CD1c-positive myeloid dendritic cell (primary cell): Measurements from ENCODE around the gene CD180.
A peak's percentile ranks its signal among the peaks of the same experiment; 100 is the strongest.

Experiments
- DNase-seq: peaks from one replicate; pipeline ENCODE4 v3.0.0-alpha.2; 2016; ENCODE audit errors: extremely low spot score

The CD180 gene

GRCh38 chr5:67160985-67161384, 35.6 kb downstream of the CD180 start:
- DNase-seq: no peak

GRCh38 chr5:67160272-67160671, 36.3 kb downstream of the CD180 start:
- no peak for DNase-seq

DNA sequence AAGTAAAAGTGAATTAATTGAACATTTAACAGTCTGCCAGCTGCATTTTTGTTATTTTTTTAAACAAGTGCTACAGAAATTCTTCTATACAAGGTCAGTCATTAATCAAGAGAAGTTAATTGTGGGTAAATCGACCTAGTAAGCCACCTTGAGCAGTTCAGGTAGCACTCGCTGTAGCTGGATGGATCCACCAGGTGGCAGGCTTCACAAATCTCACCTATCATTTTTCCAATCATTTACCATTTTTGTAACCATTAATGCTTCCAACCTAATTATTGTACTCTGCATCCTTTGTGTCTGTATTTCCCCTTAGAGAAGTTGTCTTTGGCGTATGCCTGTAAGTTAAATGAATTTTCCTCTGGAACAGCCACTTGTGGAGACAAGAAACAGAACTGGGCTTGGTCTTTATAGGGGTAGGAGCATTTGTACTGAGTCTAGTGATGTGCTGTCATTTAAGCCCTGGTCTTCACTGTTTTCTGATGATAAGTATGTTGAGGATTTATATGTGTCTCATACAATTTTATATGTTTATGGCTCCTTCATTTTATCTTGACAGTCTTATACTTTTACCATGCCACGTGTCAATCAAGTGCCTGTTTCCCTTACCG, 39.5 kb downstream of the CD180 start:
- peak; percentile 56 for DNase-seq

GRCh38 chr5:67154556-67155206, 41.9 kb downstream of the CD180 start:
- DNase-seq: no peak

GRCh38 chr5:67153292-67153691, 43.3 kb downstream of the CD180 start:
- no peak for DNase-seq

GRCh38 chr5:67152400-67152799, 44.2 kb downstream of the CD180 start:
- no peak for DNase-seq

GRCh38 chr5:67149951-67150523, 46.6 kb downstream of the CD180 start:
- DNase-seq: no peak

GRCh38 chr5:67149057-67149950, 47.3 kb downstream of the CD180 start:
- no peak for DNase-seq

- DNase-seq: no peak
Measured at GRCh38 chr5:67147760-67148159, 48.8 kb downstream of the CD180 start.

- DNase-seq: no peak
Measured at GRCh38 chr5:67146981-67147380, 49.6 kb downstream of the CD180 start.

DNA sequence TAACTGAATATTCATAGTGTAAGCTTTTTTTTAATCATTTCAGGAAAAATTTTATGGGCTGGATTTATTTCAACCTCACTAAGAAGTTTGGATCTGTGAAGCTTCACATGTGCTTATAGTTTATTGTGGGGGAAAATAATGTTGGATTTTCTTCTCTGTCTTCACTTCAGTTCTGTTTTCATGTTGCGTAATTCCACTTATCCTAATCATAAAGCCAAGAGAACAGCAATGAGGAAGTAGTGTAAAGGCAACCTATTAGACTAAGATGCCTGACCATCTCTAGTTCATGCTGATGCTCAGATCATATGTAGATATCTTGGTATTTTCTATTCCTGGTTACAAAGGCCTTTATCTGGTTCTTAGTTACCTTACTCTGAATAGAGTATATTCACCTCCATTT, 50.0 kb downstream of the CD180 start:
- DNase-seq: peak; percentile 51

- DNase-seq: no peak
Measured at GRCh38 chr5:67144183-67144639, 52.4 kb downstream of the CD180 start.

- no peak for DNase-seq
Measured at GRCh38 chr5:67143549-67143948, 53.0 kb downstream of the CD180 start.

DNA sequence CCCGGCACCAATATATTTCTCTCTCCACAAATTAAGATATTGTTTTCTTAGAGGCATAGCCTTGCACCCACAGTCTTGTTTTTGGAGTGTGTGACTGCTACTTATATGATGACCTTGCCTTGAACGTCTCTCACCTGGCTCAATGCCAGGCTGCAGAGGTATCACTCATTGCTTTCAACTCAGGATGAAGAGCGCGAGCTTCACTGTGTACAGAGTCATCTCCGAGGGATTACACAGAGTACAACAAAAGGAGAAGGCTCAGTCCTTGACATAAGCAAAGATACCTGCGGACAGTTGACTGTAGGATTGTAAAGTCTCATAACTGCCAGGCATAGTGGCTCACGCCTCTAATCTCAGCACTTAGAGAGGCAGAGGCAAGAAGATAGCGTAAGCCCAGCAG, 53.8 kb downstream of the CD180 start:
- DNase-seq: no peak

- no peak for DNase-seq
Measured at GRCh38 chr5:67141644-67142043, 55.0 kb downstream of the CD180 start.

- DNase-seq: no peak
Measured at GRCh38 chr5:67140413-67140812, 56.2 kb downstream of the CD180 start.

- no peak for DNase-seq
Measured at GRCh38 chr5:67139030-67139429, 57.6 kb downstream of the CD180 start.

GRCh38 chr5:67135381-67135984, 61.1 kb downstream of the CD180 start:
- DNase-seq: no peak

DNA sequence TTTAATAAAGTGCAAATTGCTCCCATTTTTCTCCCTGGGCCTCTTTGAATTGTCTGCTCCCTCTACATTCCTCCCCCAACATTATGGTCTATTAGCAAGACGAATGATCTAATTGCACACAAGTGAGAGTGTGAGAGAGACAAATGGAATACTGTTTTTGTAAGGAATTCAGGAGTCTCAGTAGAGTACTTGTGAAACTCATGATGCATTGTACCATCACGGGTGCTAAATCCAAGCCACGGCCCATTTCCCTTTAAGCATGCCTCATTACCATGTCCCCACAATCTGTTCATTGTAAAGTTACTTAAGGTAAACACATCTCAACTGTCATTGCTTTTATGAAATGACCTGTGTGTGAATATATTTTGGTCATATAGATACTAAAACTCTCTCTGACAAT, 62.8 kb downstream of the CD180 start:
- DNase-seq: no peak

DNA sequence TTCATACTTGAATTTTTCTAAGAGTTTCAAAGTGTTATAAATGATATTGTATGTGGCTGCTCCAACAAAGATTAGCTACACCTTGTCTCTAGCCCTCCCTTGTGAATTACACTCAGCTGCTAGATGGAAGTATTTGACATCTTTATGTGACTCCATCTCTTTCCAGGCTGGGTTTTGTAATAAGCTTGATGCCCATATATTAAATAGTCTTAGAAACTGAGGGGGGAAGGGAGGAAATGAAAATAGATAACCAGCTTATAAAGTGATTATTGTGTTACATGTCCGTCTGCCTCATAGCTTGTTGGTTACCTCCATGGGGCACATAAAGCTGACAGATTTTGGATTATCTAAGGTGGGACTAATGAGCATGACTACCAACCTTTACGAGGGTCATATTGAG, 63.4 kb downstream of the CD180 start:
- DNase-seq: no peak

DNA sequence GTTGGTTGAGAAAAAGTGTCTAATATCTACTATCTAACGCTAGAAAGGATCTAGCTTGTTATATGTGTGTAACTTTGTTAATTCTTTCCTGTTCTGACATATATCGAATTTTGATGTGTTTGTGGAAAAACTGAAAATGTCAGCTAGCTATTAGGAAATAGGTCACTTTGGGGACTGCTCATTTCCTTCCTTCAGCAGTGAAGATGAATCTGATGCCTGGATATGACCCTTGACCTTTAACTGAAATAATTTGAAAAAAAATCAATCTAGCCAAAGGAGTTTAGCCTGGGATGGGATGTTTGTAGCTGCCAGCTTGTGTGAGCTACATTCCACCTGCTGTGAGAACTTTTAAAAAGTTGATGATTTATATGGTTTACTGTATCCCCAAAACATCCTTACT, 66.8 kb downstream of the CD180 start:
- no peak for DNase-seq
